GM08714 (cell line): ENCODE data around the gene FETUB.

Experiments used
- H3K4me3 ChIP-seq: fragments of 200-500 bp; sonication (Bioruptor generic); 2 replicates; pipeline ENCODE4 v1.5.1; 2014; ENCODE audit warnings: mild to moderate bottlenecking, low read length, inconsistent platforms
- ZNF274 ChIP-seq: IDR thresholded peaks from 2 replicates; pipeline ENCODE4 v1.6.1; 2012; ENCODE audit warnings: mild to moderate bottlenecking, low read depth, low read length

FETUB gene, protein sequence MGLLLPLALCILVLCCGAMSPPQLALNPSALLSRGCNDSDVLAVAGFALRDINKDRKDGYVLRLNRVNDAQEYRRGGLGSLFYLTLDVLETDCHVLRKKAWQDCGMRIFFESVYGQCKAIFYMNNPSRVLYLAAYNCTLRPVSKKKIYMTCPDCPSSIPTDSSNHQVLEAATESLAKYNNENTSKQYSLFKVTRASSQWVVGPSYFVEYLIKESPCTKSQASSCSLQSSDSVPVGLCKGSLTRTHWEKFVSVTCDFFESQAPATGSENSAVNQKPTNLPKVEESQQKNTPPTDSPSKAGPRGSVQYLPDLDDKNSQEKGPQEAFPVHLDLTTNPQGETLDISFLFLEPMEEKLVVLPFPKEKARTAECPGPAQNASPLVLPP

GRCh38 chr3:186639778-186640472, at the start of gene FETUB:
Gene FETUB, plus strand, starts transcription at chr3:186640399. Its CDS starts 62 bp downstream, at chr3:186640461.
- no peak within 1 kb of the TSS for H3K4me3 ChIP-seq
- TF ChIP-seq ZNF274: no peak

- H3K4me3 ChIP-seq: no peak overlapping the region
- TF ChIP-seq ZNF274: no peak
Observed at GRCh38 chr3:186590580-186591295, 49.5 kb upstream of the FETUB start.

GRCh38 chr3:186592682-186593081, 47.5 kb upstream of the FETUB start:
- no peak overlapping the region for H3K4me3 ChIP-seq
- TF ChIP-seq ZNF274: no peak

DNA sequence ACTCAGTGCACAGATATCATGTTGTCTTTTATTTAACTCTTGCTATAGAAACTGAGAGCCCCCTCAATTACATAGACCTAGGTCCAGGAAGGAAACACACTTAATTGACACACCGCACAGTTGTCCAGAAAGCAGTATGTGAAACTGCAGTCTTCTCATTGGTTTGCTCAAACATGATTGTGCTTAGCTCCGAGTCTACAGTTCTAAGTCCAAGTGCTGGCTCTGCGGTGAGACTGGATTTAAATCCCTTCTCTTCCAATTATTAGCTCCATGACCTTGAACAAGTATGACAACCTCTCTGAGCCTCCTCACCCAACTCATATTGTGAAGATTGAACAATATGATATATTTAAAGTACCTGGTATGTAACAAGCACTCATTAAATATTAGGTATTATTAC, 46.3 kb upstream of the FETUB start:
- no peak for TF ChIP-seq ZNF274
- no peak overlapping the region for H3K4me3 ChIP-seq

- no peak overlapping the region for H3K4me3 ChIP-seq
- no peak for TF ChIP-seq ZNF274
Observed at GRCh38 chr3:186594591-186595113, 45.5 kb upstream of the FETUB start.

- TF ChIP-seq ZNF274: no peak
- no peak overlapping the region for H3K4me3 ChIP-seq
Observed at GRCh38 chr3:186596568-186597287, 43.5 kb upstream of the FETUB start.

- TF ChIP-seq ZNF274: no peak
Observed at GRCh38 chr3:186598108-186598784, 42.0 kb upstream of the FETUB start.

DNA sequence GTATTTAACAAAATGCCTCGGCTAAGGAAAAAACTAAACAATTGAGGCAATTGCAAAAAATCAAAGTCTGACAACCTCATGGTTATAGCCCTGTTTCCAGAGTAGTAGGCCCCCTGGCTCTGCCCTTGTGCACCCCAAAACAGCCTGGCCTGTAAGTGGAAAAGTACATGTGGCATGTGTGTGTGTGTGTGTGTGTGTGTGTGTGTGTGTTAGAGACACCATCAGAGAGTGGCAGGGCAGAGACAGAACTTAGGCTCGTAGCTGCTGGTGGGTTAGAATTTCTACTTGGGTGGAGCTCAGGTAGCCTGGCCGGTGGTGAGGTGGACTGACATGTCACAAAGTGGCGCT, 41.4 kb upstream of the FETUB start:
- TF ChIP-seq ZNF274: no peak
- no peak overlapping the region for H3K4me3 ChIP-seq

More at GRCh38 chr3:186598108-186598784, 42.0 kb upstream of the FETUB start:
- H3K4me3 ChIP-seq: no peak overlapping the region

DNA sequence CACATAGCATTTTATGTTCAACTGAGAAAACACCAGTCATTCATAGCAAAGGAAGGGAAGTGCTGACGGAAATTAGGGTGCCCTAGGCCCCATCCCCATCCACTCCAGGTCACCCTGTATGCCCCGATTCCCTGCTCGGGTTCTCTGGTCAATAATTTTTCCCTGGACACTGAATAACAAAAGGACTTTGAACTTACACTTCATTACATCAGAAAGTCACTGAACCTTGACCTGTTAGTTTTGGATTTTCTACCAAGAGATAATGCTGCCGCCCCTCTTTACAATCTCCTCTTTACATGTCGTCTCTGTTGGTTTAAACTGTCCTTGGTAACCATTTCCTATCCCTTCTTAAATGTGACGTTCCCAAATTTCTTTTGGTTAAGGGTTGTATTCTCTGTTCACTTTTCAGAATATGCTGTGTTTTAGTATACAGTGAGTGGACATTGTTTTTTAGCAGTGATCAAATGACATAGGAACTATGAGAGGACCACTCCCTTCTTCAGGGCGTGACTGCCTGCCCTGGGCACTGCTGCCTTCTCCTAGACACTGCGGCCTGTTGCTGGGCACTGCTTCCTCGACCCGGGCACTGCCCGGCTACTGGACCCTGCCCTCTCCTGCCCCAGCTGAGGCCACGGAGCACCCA, 40.9 kb upstream of the FETUB start:
- no peak for TF ChIP-seq ZNF274
- no peak overlapping the region for H3K4me3 ChIP-seq

- no peak for TF ChIP-seq ZNF274
- no peak overlapping the region for H3K4me3 ChIP-seq
Observed at GRCh38 chr3:186599785-186600166, 40.4 kb upstream of the FETUB start.

DNA sequence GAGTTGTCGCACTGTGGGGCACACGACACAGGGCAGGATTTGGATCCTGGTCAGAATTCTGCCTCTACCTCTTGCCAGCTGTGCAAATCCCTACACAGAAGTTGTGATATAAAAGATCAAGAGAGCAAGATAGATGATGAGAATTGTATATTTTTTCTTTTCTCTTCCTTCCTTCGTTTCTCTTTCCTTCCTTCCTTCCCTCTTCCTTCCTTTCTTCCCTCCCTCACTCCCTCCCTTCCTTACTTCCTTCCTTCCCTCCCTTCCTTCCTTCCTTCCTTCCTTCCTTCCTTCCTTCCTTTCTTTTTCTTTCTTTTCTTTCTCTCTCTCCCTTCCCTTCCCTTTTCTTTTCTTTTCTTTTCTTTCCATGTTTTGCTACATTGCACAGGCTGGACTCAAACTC, 39.3 kb upstream of the FETUB start:
- TF ChIP-seq ZNF274: no peak
- no peak overlapping the region for H3K4me3 ChIP-seq

- H3K4me3 ChIP-seq: no peak overlapping the region
- TF ChIP-seq ZNF274: no peak
Observed at GRCh38 chr3:186603159-186603558, 37.0 kb upstream of the FETUB start.

- no peak for TF ChIP-seq ZNF274
- H3K4me3 ChIP-seq: no peak overlapping the region
Observed at GRCh38 chr3:186605078-186605477, 35.1 kb upstream of the FETUB start.
